ENCODE measurements around the gene CFAP65. TPM values are rescaled to one million over a fixed set of nuclear protein-coding genes. Genes with fewer than 3 reads are reported as not detected.
A peak's percentile ranks its signal among the peaks of the same experiment; 100 is the strongest.

Gene CFAP65
- total RNA-seq, 1 donor from 2014 or later: not detected

DNA sequence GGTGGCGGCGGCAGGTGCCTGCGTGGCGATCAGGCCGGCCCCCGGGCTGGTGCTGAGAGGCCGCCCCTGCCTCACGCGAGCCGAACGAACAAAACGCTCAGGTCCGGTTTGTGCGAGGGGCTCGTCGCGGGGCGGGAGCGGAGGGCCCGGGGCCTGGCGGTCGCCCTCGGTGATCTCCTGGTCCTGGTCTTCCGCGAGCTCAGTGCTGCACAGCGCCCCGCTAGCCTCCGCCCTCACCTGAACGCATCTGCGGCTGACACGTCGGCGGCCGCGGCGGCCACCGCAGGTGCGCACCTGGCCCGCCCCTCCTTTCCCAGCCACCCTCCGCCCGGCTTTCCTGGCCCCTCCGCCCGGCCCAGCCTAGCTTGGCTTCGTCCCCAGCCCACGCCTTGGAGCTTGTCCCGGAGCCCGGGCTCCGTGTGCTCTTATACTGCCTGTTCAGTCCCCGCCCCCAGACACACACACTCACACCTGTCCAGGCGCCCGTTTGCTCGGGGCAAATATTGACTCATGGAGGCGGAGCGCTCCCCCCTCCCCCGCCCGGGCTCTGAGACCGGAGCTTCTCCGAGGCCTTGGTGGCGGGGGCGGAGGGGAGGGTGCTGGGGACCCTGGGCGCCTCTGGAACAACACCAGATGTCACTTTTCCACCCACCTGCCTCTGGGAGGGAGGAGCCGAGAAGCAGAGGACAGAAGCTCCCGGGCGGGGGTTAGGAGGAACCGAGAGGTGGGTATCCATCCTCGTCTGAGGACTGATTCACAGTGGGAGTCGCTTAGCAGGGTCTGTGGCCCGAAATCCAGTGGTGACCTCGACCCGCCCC is 39.5 kb downstream of the CFAP65 start:
- Histone ChIP-seq H3K27me3 (peaks cover 76% of the 10 kb centered on the region), H3K4me1 (peaks cover 17% of the 10 kb centered on the region), H3K4me3 (peak overlapping the region; percentile 40), H3K9me3 (no peaks in the 10 kb centered on the region), H3K27ac (peak overlapping the region; percentile 80), H3K36me3 (no peaks in the 10 kb centered on the region)
- ATAC-seq (peak; percentile 87), DNase-seq (peak; percentile 94)
- intact Hi-C loops (cut with DNase I): no loop called here
- TF ChIP-seq, protein P1, sequence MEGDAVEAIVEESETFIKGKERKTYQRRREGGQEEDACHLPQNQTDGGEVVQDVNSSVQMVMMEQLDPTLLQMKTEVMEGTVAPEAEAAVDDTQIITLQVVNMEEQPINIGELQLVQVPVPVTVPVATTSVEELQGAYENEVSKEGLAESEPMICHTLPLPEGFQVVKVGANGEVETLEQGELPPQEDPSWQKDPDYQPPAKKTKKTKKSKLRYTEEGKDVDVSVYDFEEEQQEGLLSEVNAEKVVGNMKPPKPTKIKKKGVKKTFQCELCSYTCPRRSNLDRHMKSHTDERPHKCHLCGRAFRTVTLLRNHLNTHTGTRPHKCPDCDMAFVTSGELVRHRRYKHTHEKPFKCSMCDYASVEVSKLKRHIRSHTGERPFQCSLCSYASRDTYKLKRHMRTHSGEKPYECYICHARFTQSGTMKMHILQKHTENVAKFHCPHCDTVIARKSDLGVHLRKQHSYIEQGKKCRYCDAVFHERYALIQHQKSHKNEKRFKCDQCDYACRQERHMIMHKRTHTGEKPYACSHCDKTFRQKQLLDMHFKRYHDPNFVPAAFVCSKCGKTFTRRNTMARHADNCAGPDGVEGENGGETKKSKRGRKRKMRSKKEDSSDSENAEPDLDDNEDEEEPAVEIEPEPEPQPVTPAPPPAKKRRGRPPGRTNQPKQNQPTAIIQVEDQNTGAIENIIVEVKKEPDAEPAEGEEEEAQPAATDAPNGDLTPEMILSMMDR (IDR thresholded peaks at IDR 0.05): no peak

DNA sequence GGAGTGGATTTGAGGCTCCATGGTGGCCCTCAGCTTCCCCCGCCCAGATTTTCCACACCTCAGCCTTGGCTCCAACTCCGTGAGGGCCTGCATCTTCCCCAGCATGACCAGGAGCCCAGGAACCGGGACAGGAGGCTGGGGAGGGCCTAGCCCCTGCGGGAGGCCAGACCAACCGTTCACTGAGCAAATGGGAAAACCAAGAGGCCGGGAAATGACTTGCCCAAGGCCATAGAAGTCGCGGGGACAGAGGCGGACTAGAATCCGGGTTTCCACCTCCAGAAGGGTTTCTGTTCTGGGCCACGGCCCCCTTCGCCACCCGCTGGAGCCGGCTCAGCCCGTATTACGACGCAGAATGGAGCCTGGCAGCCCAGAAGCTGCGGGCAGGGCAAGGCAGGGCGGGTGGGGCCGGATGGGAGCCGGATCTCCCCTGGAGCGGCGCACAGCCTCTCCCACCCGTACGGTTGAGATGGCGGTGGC is 40.2 kb downstream of the CFAP65 start:
- TF ChIP-seq, protein P1 (IDR thresholded peaks at IDR 0.05): no peak
- H3K9me3 ChIP-seq: no peaks in the 10 kb centered on the region
- H3K36me3 ChIP-seq: no peaks in the 10 kb centered on the region
- intact Hi-C loops (cut with DNase I): no loop called here
- H3K27ac ChIP-seq: peak overlapping the region; percentile 80
- peak; percentile 5 for ATAC-seq
- H3K4me3 ChIP-seq: peak overlapping the region; percentile 40
- H3K27me3 ChIP-seq: peaks cover 77% of the 10 kb centered on the region
- no peak for DNase-seq
- peaks cover 19% of the 10 kb centered on the region for H3K4me1 ChIP-seq

DNA sequence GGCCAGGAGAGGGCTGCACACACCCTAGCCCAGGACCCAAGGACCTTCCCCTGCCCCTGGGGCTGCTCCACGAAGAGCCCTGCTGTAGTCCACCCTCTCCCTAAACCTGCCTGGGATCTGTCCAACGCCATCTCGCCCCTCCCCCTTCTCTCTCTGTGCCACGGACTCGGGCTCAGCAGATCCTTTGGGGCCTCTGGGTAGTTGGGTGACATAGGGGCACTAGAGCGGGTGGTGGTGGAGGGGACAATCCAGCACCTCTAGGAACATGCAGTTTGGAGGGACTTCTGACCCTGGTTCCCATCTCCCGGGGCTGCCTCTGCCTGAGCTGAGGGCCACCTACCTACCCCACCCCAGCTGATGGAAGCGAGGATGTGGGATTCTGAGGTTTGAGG is 40.8 kb downstream of the CFAP65 start:
- TF ChIP-seq, protein P1 (IDR thresholded peaks at IDR 0.05): no peak
- Histone ChIP-seq H3K9me3 (no peaks in the 10 kb centered on the region), H3K27me3 (peaks cover 77% of the 10 kb centered on the region), H3K4me3 (peak overlapping the region; percentile 40), H3K27ac (no peak overlapping the region), H3K36me3 (no peaks in the 10 kb centered on the region), H3K4me1 (peaks cover 23% of the 10 kb centered on the region)
- DNase-seq (no peak), ATAC-seq (no peak)
- intact Hi-C loops (cut with DNase I): no loop called here

- H3K27ac ChIP-seq: no peak overlapping the region
- ATAC-seq: no peak
- DNase-seq: no peak
- no peak overlapping the region for H3K4me3 ChIP-seq
- peaks cover 23% of the 10 kb centered on the region for H3K4me1 ChIP-seq
- TF ChIP-seq, protein P1 (IDR thresholded peaks at IDR 0.05): no peak
- H3K9me3 ChIP-seq: no peaks in the 10 kb centered on the region
- intact Hi-C loops (cut with DNase I): no loop called here
- peaks cover 77% of the 10 kb centered on the region for H3K27me3 ChIP-seq
- H3K36me3 ChIP-seq: no peaks in the 10 kb centered on the region
Observed at GRCh38 chr2:218999881-219000568, 41.3 kb downstream of the CFAP65 start.

GRCh38 chr2:218999021-218999880 is 42.1 kb downstream of the CFAP65 start:
- Histone ChIP-seq H3K27ac (no peak overlapping the region), H3K36me3 (no peaks in the 10 kb centered on the region), H3K4me3 (no peak overlapping the region), H3K9me3 (no peaks in the 10 kb centered on the region), H3K4me1 (peaks cover 23% of the 10 kb centered on the region), H3K27me3 (peaks cover 78% of the 10 kb centered on the region)
- intact Hi-C loops (cut with DNase I): no loop called here
- DNase-seq (no peak), ATAC-seq (no peak)
- TF ChIP-seq, protein P1 (IDR thresholded peaks at IDR 0.05): no peak

Data from upper lobe of right lung (tissue), 1 donor.